Ovary (tissue), 10 donors: Measurements from ENCODE around the gene PIK3CD. TPM values are rescaled to one million over a fixed set of nuclear protein-coding genes. Genes with fewer than 3 reads are reported as not detected.

ENCODE experiments used
- DNase-seq, 5 donors: peaks; one replicate each; pipeline ENCODE4 v3.0.0-alpha.2; 2019 to 2020
- H3K27ac ChIP-seq, 2 donors: fragments of 200-600 bp; one replicate each; pipeline versions ENCODE4 v1.5.1 to v1.8.0; 2019 to 2022
- H3K27me3 ChIP-seq: fragments of 200-600 bp; one replicate; pipeline ENCODE4 v1.8.0; 2022
- H3K36me3 ChIP-seq: fragments of 200-600 bp; sonication (generic); one replicate; pipeline ENCODE4 v1.5.1; 2019
- H3K4me1 ChIP-seq: one replicate; pipeline ENCODE4 v1.8.1; 2013; ENCODE audit warnings: mild to moderate bottlenecking, moderate library complexity; ENCODE audit not compliant: insufficient read depth
- H3K4me3 ChIP-seq: fragments of 200-600 bp; sonication (generic); one replicate; pipeline ENCODE4 v1.5.1; 2017
- H3K9me3 ChIP-seq, 2 donors: fragments of 200-600 bp in 1 of 2; sonication (generic) in 1 of 2; one replicate each; pipeline versions ENCODE4 v1.5.1 to v1.8.1; 2013 to 2019; ENCODE audit warnings: mild to moderate bottlenecking in 1 of 2, moderate library complexity in 1 of 2
- CTCF ChIP-seq, 3 donors: fragments of 450-650 bp in 2 of 3; fragments of 200-600 bp in 1 of 3; IDR thresholded peaks; one replicate each; pipeline versions ENCODE4 v1.5.1 to v1.8.0; 2016 to 2022; ENCODE audit warnings: antibody characterized with exemption in 3 of 3, mild to moderate bottlenecking in 1 of 3
- EP300 ChIP-seq: sonication (generic); formaldehyde crosslinking; IDR thresholded peaks from one replicate; pipeline ENCODE4 v1.6.1; 2017; ENCODE audit warnings: antibody characterized with exemption
- POLR2A ChIP-seq: fragments of 450-650 bp; IDR thresholded peaks from one replicate; pipeline ENCODE4 v1.6.1; 2017; ENCODE audit warnings: antibody characterized with exemption, mild to moderate bottlenecking, moderate library complexity
- WGBS, 3 donors: extraction: QIAGEN DNeasy Blood & Tissue Kit in 1 of 3; methylation state at CpG; one replicate each; pipeline versions ENCODE4 v1.1.5 to v1.1.7; 2013 to 2017; 5-methylcytosine and 5-hydroxymethylcytosine counted together
- intact Hi-C, 4 donors: fragments of 100-400 bp; cut with DNase I; formaldehyde crosslinking; loops; one replicate each; pipeline versions ENCODE4 v1.11.0 to v1.15.1; 2022 to 2023
- long read RNA-seq, 3 donors: library from polyadenylated mRNA in 2 of 3; unstranded in 2 of 3; transcript quantifications; one replicate each; pipeline ENCODE4 v2.0.0 and lab custom pipeline, GENCODE V29; 2021 to 2026
- polyA plus RNA-seq, 2 donors: library from polyadenylated mRNA; stranded (reverse); fragments of 200-250 nt in 1 of 2; fragments of 350-450 nt in 1 of 2; fragmentation: Illumina TruSeq in 1 of 2; extraction: RNeasy Lipid Tissue Mini Kit (QIAGEN cat#74804) in 1 of 2; gene quantifications; one replicate each; pipeline ENCODE4 v1.2.3, GENCODE V29; 2013 to 2014
- total RNA-seq, 7 donors: library from RNA; depleted of rRNA in 2 of 7; stranded (reverse); fragments of >200 nt in 2 of 7; fragmentation: NEBNext Ultra II Directional in 3 of 7; extraction: Animal tissue kit (Norgen Biotek cat#: 25700) in 3 of 7; gene quantifications; one replicate each; pipeline versions ENCODE4 v1.1.0 to v1.2.4, GENCODE V29; 2016 to 2023
- donor health status: DM: no; HTN: no; CAD: no; lungs with moderate emphysema.
- donor health status: DM: no; HTN: no; CAD: no.
- donor health status: Bipolar disorder and iron deficiency.
- donor health status: DM: yes; HTN: yes; CAD: no.
- donor health status: DM: no; HTN: no; CAD: no.
- donor health status: DM: yes; HTN: yes; CAD: no.

PIK3CD gene
- total RNA-seq (1 to 10 TPM; 4.2 to 9.2 (median 8.3) TPM), polyA plus RNA-seq (1 to 10 TPM; 3.7 to 6.7 TPM)
- long read RNA-seq, donor 1, partial matches to known transcripts: 0 of 5 reads
- long read RNA-seq, donor 1, other reads (novel, unspliced or antisense): 5 of 5 reads
- long read RNA-seq, donor 2, partial matches to known transcripts: 5 of 16 reads
- long read RNA-seq, donor 2, other reads (novel, unspliced or antisense): 11 of 16 reads
- long read RNA-seq, donor 3, full-length matches to known transcripts: 1 of 18 reads
- long read RNA-seq, donor 3, partial matches to known transcripts: 4 of 18 reads
- long read RNA-seq, donor 3, other reads (novel, unspliced or antisense): 13 of 18 reads

GRCh38 chr1:9651565-9652378, at the start of gene PIK3CD:
PIK3CD (plus strand) TSS chr1:9651731; CDS start chr1:9710456, 58,725 bp downstream.
- Histone ChIP-seq H3K9me3 (no peaks in the 10 kb centered on the region), H3K27ac (no peak within 1 kb of the TSS), H3K36me3 (no peaks in the 10 kb centered on the region), H3K27me3 (no peaks in the 10 kb centered on the region), H3K4me3 (peak within 1 kb of the TSS; percentile 22), H3K4me1 (no peaks in the 10 kb centered on the region)
- TF ChIP-seq EP300: no peak
- TF ChIP-seq CTCF (IDR thresholded peaks at IDR 0.05): no peak
- no peak for TF ChIP-seq POLR2A
- intact Hi-C loops: no loop called here
- WGBS, 3 donors: 0 to 1% (median 1%) methylated on average over 40 to 94 of the region's 94 CpGs
- peak in 1 of 5 donors; percentile 42 for DNase-seq

GRCh38 chr1:9601942-9602793, 49.4 kb upstream of the PIK3CD start:
- 91 to 94% (median 94%) methylated on average over 24 to 26 of the region's 26 CpGs for WGBS, 3 donors
- no peak for DNase-seq
- Histone ChIP-seq H3K4me3 (no peak overlapping the region), H3K4me1 (no peaks in the 10 kb centered on the region), H3K27me3 (no peaks in the 10 kb centered on the region), H3K36me3 (no peaks in the 10 kb centered on the region), H3K27ac (no peak overlapping the region), H3K9me3 (no peaks in the 10 kb centered on the region)
- TF ChIP-seq EP300 (no peak), POLR2A (no peak), CTCF (IDR thresholded peaks at IDR 0.05) (no peak)
- intact Hi-C loops: no loop called here

- H3K4me1 ChIP-seq: no peaks in the 10 kb centered on the region
- DNase-seq: no peak
- WGBS, 3 donors: 93 to 97% (median 96%) methylated on average over 8 to 9 of the region's 9 CpGs
- no peak overlapping the region for H3K27ac ChIP-seq
- H3K27me3 ChIP-seq: no peaks in the 10 kb centered on the region
- no peaks in the 10 kb centered on the region for H3K9me3 ChIP-seq
- no peak overlapping the region for H3K4me3 ChIP-seq
- no peaks in the 10 kb centered on the region for H3K36me3 ChIP-seq
- no peak for TF ChIP-seq POLR2A
- TF ChIP-seq CTCF (IDR thresholded peaks at IDR 0.05): no peak
- no peak for TF ChIP-seq EP300
- intact Hi-C loops: no loop called here
These were observed 48.8 kb upstream of the PIK3CD start for GRCh38 chr1:9602794-9603167.

- no peaks in the 10 kb centered on the region for H3K27me3 ChIP-seq
- no peak overlapping the region for H3K27ac ChIP-seq
- intact Hi-C loops: no loop called here
- 90 to 91% (median 90%) methylated on average over 10 to 14 of the region's 14 CpGs for WGBS, 3 donors
- no peak overlapping the region for H3K4me3 ChIP-seq
- H3K4me1 ChIP-seq: no peaks in the 10 kb centered on the region
- H3K36me3 ChIP-seq: no peaks in the 10 kb centered on the region
- TF ChIP-seq CTCF (IDR thresholded peaks at IDR 0.05) (no peak), EP300 (no peak), POLR2A (no peak)
- H3K9me3 ChIP-seq: no peaks in the 10 kb centered on the region
- no peak for DNase-seq
These were observed 48.2 kb upstream of the PIK3CD start for GRCh38 chr1:9603307-9603706.
